ENCODE data around the gene LNP1.

DNA sequence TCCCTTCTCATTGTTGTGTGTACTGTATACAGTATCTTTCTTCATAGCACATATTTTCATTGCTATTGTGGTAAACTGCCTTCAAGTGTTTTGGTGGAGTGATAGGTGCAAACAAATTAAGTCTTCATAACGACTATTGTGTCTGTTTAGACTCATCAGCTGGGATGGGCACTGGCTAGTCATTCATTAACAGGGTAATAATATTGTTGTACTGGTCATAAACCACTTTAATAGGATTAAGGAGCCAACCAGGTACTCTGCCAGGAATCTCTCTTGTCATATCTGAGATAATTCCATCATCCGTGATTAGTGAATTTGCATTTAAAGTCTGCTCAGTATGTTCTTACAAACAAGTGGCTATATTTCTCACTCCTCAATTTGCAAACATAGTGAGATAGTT is 80.8 kb downstream of the LNP1 start:
- no peak for TF ChIP-seq POLR2A (IDR thresholded peaks at IDR 0.05)
- TF ChIP-seq EP300 (IDR thresholded peaks at IDR 0.05) = no peak
